ENCODE measurements around the gene FERD3L.
"Not testable (repeated sequence)": the region's sequence is repeated elsewhere in the genome, so short reads cannot be mapped to it uniquely, and the experiment has no call there.

FERD3L gene

DNA sequence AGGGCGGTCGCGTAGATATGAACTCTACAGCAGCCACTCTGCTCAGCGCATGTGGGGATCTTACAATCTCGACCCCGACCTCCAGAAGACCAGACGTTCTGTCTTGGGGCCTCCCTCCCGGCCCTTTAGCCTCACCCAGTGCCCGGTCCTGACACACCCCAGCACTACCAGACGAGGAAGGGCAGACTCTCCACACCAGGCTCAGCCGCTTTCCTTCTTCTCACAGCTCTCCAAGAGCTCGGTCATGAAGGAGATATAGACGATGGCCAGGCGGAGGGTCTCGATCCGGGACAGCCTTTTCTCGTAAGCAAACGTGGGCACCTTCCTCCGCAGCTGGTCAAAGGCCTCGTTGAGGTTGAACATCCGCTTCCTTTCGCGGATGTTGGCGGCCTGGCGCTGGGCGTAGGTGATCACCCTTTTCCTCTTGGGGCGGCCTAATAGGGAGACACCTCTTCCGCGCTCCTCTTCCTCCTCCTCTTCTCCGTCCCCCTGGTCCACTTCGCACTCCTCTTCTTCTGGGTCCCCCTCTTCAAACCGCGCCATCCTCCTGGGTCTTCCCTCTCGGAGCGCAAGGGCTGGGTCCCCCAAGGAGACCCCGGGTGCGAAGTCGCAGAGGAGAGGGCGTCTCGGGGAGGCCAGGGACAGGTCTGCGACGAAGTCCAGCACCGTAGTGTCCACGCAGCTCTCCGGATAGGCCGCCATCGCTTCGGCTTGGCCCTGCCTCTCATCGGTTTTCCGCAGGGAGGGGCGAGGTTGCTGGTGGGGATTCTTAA is at the start of gene FERD3L:
FERD3L (minus strand) TSS at position 761 of the 773 bp plus-strand sequence; CDS start at position 702, 59 bp downstream.
- no peak for DNase-seq (ENCODE audit: low spot score)

- DNase-seq (ENCODE audit: low spot score): not testable (repeated sequence)
Observed at GRCh38 chr7:19194417-19194816, 49.2 kb upstream of the FERD3L start.

GRCh38 chr7:19181634-19182033 is 36.4 kb upstream of the FERD3L start:
- DNase-seq (ENCODE audit: low spot score): no peak

DNA sequence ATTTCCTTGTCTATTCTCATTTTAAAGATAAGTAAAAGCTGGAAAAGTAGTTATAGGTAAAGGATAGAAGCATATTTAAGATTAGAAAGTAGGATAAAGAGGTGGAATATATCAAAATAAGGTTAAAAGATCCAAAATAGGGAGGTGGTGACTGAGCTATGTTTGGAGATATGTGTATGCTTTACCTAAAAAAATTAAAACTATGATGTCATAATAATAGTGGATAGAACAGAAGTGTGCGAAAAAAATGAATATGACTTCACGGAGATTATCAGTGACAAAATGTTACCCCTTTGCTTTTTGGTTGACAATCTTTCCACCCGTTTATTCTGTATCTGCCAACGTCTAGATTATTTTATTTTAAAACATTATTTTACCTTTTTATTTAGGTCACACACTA is 33.4 kb upstream of the FERD3L start:
- DNase-seq (ENCODE audit: low spot score): no peak

DNA sequence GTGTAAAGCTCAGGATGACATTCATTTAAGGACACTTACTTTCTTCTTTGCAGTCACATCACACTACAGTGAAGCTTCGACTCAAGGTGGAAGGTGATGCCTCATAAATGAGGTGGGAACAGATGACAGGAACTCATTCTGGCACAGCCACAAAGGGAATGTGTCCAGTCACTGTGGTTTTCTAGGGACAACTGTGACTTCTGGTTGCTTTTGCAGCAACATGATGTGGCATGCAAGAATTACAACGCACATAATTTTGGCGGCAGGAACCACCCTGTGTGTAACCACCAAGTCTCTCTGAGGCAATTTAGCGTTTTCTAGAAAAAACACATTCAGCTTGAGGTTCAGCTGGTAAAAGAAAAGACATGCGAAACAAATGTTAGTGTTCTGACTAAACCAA is 32.0 kb upstream of the FERD3L start:
- no peak for DNase-seq (ENCODE audit: low spot score)

GRCh38 chr7:19175241-19175640 is 30.0 kb upstream of the FERD3L start:
- DNase-seq (ENCODE audit: low spot score): no peak

DNA sequence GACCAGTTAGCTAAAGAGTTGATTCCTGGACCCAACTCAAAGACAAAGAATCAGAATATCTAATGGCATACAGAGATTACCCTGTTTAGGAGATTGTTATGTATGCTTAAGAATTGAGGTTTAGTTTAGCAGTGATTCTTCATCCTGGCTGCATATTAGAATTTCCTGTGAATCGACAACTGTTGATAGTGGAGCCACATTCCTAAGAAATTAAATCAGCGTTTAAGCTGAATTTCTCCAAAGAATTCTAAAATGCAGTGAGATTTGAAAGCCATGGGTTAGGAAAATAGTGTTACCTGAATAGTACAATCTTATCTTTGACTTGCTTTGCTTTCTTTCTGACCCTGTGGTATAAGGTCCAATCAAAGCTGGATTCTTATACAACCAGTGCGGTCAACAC is 16.4 kb upstream of the FERD3L start:
- no peak for DNase-seq (ENCODE audit: low spot score)

DNA sequence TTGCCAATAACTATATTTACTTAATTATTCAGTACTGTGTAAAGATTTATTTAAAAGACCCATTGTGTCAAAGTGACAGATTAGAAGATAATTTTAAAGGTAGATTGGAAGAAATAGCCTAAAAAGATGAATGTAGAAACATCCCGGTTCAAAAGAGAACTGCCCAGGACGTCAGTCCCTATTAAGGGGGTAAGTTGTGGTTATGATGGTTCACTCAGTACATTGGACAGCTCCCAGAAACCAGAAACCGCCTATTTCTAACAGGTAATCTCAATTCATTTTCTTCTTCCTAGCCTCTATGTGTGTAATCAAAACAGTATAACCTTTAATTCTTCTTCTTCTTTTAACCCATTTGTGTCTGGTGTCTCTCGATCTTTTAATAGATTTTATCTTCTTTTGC is 1.5 kb upstream of the FERD3L start:
- DNase-seq (ENCODE audit: low spot score): no peak

DNA sequence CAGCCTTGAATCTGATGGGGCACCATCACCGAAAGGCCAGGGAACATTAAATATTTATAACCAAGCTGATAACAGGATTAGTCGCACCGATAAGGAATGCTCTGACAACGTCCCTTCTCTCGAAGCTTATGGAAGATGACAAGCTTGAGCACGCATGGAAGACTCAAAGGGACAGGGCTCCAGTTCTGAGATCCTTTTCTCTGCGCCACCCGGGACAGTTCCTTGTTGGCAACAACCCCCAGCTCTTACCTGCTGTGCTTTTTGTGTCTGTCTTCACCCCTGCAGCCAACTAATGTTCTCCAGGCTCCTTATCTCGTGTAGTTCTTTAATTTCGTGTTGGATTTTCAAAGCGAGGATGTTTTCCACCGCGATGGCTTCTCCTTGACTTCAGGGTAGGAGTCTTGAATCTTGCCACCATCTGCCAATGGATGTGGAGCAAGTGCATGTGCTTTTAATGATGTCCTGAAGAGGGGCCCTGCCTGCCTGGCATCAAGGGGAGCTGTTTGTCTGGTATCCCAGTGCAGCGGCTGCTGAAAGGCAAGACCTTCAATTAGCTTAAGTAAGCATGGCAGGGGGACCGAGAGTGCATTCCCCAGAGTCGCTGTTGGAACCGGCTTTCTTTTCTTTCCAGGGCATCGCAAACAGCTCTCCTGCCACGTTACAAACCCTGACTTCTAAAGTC is 354 bp upstream of the FERD3L start:
- DNase-seq (ENCODE audit: low spot score): no peak

GRCh38 chr7:19143881-19144574 is 1.2 kb downstream of the FERD3L start:
- DNase-seq (ENCODE audit: low spot score): no peak

DNA sequence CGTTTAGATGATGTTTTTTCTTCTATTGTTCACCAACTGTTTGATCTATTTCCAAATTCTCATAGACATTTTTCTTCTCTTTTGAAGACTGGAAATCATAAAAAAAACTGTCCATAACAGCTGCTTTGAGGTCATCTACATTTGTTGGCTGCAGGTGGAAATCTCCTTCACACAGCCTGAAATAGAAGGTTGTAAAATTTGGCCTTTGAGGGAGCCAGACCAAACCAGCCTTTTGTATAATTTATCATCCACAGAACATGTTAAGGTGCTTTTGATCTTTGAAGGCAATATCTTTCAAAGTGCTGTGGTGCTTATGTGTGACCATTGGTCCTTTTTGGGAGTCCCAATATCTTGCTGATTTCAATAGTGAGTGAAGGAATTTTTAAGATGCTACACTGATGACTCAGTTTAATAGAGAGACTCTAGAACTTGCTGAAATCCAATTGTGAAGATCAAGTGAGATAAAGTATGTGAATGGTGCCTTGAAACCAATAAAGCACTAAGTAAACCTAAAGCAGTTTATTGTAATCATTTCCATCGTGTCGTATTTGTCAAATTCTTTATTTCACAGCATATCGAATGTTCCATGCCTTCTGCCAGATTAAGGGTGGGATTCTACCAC is 5.4 kb downstream of the FERD3L start:
- no peak for DNase-seq (ENCODE audit: low spot score)

- DNase-seq (ENCODE audit: low spot score): no peak
Observed at GRCh38 chr7:19133886-19134285, 11.3 kb downstream of the FERD3L start.

GRCh38 chr7:19133390-19133789 is 11.8 kb downstream of the FERD3L start:
- DNase-seq (ENCODE audit: low spot score): no peak

DNA sequence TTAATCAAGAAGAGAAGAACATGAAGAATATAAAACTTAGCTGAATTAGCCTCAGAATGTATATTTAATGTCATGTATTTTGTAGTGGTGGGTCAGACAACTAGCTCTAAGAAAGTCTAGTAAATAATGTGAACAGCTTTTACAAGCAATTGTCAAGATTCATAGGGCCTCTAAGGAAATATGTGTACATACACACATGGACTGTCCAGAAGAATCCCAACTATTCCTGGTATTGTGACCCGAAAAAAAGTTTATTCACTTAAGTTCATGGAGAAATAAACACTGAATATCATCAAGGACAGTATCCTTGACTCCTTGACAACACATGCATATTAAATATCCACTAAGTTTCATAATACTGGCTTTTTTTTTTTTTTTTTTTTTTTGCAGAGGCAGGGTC is 16.4 kb downstream of the FERD3L start:
- DNase-seq (ENCODE audit: low spot score): no peak

GRCh38 chr7:19121977-19122588 is 23.1 kb downstream of the FERD3L start:
- DNase-seq (ENCODE audit: low spot score): no peak

DNA sequence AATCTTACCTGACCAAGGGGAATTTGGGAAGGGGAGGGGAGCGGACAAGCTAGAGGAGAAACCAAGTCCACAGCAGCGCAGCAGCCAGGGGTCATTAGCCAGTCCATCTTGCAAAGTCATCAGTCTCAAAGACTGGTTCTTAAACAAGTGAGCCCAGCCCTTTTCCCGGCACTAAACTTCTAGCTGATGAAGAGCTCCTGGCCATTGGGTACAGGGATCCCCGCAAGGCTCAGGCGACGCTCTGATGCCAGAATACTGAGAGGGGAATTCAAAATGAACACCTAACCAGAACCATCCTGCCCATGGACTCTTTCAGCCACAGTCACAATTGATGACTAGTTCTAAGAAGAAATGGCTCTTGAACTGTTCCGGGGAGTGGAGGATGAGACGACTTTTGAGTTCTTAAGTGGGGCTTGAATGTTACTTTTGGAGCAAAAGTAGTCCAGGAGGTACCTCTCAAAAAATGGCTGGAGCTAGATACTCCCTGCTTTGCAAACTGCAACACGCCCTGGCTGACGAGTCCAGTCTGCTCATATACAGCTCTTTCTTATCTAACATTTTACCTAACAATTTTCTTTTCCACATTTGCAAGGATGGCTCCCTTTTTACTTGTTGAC is 25.2 kb downstream of the FERD3L start:
- DNase-seq (ENCODE audit: low spot score): no peak

DNA sequence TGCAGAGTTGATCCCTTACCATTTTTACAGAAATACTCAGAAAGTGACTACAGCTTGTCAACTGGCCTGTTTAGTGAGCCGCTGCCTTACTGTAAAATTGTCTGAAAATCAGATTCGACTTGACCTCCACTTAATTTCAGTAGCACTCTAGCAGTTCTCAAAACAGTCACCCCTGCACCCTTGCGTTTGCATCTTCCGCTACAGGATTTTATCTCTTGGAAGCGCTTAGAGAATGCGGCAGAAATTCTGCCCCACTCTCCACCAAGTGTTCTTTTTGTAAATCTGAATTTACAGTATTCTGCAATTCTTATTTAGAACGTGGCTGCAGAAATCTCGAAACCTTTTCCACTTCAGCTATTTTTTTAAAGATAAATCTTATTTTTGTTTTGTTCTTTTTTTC is 25.8 kb downstream of the FERD3L start:
- DNase-seq (ENCODE audit: low spot score): no peak

GRCh38 chr7:19118636-19119371 is 26.4 kb downstream of the FERD3L start:
- DNase-seq (ENCODE audit: low spot score): no peak

- DNase-seq (ENCODE audit: low spot score): no peak
Observed at GRCh38 chr7:19117870-19118608, 27.2 kb downstream of the FERD3L start.

All from hematopoietic multipotent progenitor cell treated with erythropoietin and hydrocortisone succinate and interleukin-3 and kit ligand, for 15 days (in vitro differentiated cells).